Prostate gland (tissue), 2 donors: ENCODE measurements around the gene TAF6L.

Experiments
- POLR2A ChIP-seq: fragments of 450-650 bp; IDR thresholded peaks from one replicate; pipeline ENCODE4 v1.6.1; 2016; ENCODE audit warnings: antibody characterized with exemption, mild to moderate bottlenecking
- POLR2AphosphoS5 ChIP-seq: sonication (generic); formaldehyde crosslinking; IDR thresholded peaks from one replicate; pipeline ENCODE4 v1.6.1; 2017; ENCODE audit warnings: antibody characterized with exemption
- TF ChIP-seq, protein P1 (sequence below), 4 experiments: fragments of 200-600 bp in 2 of 4; fragments of 450-650 bp in 2 of 4; sonication (generic) in 2 of 4; IDR thresholded peaks; 1 replicate in 3 of 4; 2 replicates in 1 of 4; pipeline ENCODE4 v1.5.1; 2016 to 2019; ENCODE audit warnings: antibody characterized with exemption in 4 of 4, mild to moderate bottlenecking in 2 of 4, moderate library complexity in 2 of 4

DNA sequence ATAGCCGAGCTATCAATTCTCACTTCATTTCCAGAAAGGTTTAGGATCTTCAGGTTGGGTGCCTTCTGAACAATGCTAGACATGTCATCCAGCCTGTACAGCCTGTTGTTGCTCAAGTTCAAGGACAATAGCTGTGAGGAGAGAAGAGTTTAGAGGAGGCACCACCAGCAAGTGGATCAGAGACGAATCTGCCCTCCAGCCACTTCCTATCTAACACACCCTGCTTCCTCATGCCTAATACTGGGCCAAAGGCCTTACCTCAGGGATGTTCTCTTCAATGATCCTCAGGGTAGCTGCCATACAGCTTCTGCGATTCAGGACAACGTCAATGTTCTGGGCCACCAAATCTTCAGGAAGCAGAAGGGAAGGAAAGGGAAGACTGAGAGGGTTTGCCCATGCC is 29.9 kb downstream of the TAF6L start:
- TF ChIP-seq, protein P1, sequence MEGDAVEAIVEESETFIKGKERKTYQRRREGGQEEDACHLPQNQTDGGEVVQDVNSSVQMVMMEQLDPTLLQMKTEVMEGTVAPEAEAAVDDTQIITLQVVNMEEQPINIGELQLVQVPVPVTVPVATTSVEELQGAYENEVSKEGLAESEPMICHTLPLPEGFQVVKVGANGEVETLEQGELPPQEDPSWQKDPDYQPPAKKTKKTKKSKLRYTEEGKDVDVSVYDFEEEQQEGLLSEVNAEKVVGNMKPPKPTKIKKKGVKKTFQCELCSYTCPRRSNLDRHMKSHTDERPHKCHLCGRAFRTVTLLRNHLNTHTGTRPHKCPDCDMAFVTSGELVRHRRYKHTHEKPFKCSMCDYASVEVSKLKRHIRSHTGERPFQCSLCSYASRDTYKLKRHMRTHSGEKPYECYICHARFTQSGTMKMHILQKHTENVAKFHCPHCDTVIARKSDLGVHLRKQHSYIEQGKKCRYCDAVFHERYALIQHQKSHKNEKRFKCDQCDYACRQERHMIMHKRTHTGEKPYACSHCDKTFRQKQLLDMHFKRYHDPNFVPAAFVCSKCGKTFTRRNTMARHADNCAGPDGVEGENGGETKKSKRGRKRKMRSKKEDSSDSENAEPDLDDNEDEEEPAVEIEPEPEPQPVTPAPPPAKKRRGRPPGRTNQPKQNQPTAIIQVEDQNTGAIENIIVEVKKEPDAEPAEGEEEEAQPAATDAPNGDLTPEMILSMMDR (IDR thresholded peaks at IDR 0.05) = no peak
- TF ChIP-seq POLR2AphosphoS5 (no peak), POLR2A (no peak)
